GM19240 (cell line): Measurements from ENCODE around the gene CHST11.

Experiments used
- DNase-seq: peaks from one replicate; pipeline ENCODE4 v3.0.0; 2011; ENCODE audit warnings: low spot score; ENCODE audit not compliant: insufficient read length

CHST11 gene

GRCh38 chr12:104670439-104671408, 214.0 kb downstream of the CHST11 start:
- DNase-seq: no peak

GRCh38 chr12:104671409-104672095, 214.8 kb downstream of the CHST11 start:
- peak; percentile 51 for DNase-seq

- DNase-seq: no peak
These were observed 215.3 kb downstream of the CHST11 start for GRCh38 chr12:104672096-104672445.

GRCh38 chr12:104672501-104673265, 215.9 kb downstream of the CHST11 start:
- DNase-seq: no peak

GRCh38 chr12:104673294-104673693, 216.5 kb downstream of the CHST11 start:
- DNase-seq: no peak

GRCh38 chr12:104673696-104674482, 217.1 kb downstream of the CHST11 start:
- no peak for DNase-seq

- no peak for DNase-seq
These were observed 219.9 kb downstream of the CHST11 start for GRCh38 chr12:104676636-104677035.

- DNase-seq: no peak
These were observed 220.8 kb downstream of the CHST11 start for GRCh38 chr12:104677441-104678089.

GRCh38 chr12:104680070-104680469, 223.3 kb downstream of the CHST11 start:
- DNase-seq: no peak

- DNase-seq: no peak
These were observed 223.7 kb downstream of the CHST11 start for GRCh38 chr12:104680491-104680890.

GRCh38 chr12:104681012-104681690, 224.4 kb downstream of the CHST11 start:
- DNase-seq: no peak

- DNase-seq: peak; percentile 47
These were observed 226.1 kb downstream of the CHST11 start for GRCh38 chr12:104682790-104683279.

- DNase-seq: no peak
These were observed 227.2 kb downstream of the CHST11 start for GRCh38 chr12:104683831-104684503.

- DNase-seq: no peak
These were observed 228.1 kb downstream of the CHST11 start for GRCh38 chr12:104684884-104685283.

GRCh38 chr12:104685366-104685765, 228.6 kb downstream of the CHST11 start:
- DNase-seq: no peak

GRCh38 chr12:104686196-104686595, 229.4 kb downstream of the CHST11 start:
- no peak for DNase-seq

- no peak for DNase-seq
These were observed 231.2 kb downstream of the CHST11 start for GRCh38 chr12:104687823-104688573.

GRCh38 chr12:104689635-104690034, 232.9 kb downstream of the CHST11 start:
- DNase-seq: no peak
